ENCODE data around the gene FTH1.

GRCh38 chr11:61968758-61969390, 1.4 kb upstream of the FTH1 start:
- TF ChIP-seq GATA3 (IDR thresholded peaks at IDR 0.05; ENCODE audit: low read depth, low read length) (no peak), GATA2 (IDR thresholded peaks at IDR 0.05; ENCODE audit: low read depth, low read length) (no peak)

Measured in SH-SY5Y (cell line).